ENCODE measurements around the gene RTN4RL1.

GRCh38 chr17:1898872-1899271 is 126.3 kb downstream of the RTN4RL1 start:
- TF ChIP-seq CTCF (conservative IDR thresholded peaks at IDR 0.05; ENCODE audit: low read length), result no peak
- TF ChIP-seq EZH2phosphoT487 (IDR thresholded peaks at IDR 0.05; ENCODE audit: borderline replicate concordance), result no peak

All from Loucy (cell line).